BE2C (cell line): ENCODE results near the gene ENPP6.
A peak's percentile ranks its signal among the peaks of the same experiment; 100 is the strongest.

ENCODE experiments used
- DNase-seq: peaks from one replicate; pipeline ENCODE4 v3.0.0-alpha.2; 2020
- H3K27me3 ChIP-seq: fragments of 250-450 bp; sonication (Bioruptor Pico); 2 replicates; pipeline ENCODE4 v1.5.1; 2020; ENCODE audit warnings: mild to moderate bottlenecking
- H3K36me3 ChIP-seq: fragments of 250-450 bp; sonication (Bioruptor Pico); 2 replicates; pipeline ENCODE4 v1.5.1; 2020; ENCODE audit warnings: mild to moderate bottlenecking
- H3K4me1 ChIP-seq: fragments of 250-450 bp; sonication (Bioruptor Pico); 2 replicates; pipeline ENCODE4 v1.5.1; 2020
- H3K4me3 ChIP-seq: 2 replicates; pipeline ENCODE4 v1.5.1; 2011; ENCODE audit warnings: low read depth, low read length
- H3K9me3 ChIP-seq: fragments of 250-450 bp; sonication (Bioruptor Pico); 2 replicates; pipeline ENCODE4 v1.5.1; 2020
- CTCF ChIP-seq: IDR thresholded peaks from 2 replicates; pipeline ENCODE4 v1.5.1; 2012; ENCODE audit warnings: mild to moderate bottlenecking, low read depth, low read length

Gene ENPP6

GRCh38 chr4:184136525-184136924 is 81.1 kb downstream of the ENPP6 start:
- no peak for TF ChIP-seq CTCF
- Histone ChIP-seq H3K9me3 (no peaks in the 10 kb centered on the region), H3K27me3 (no peaks in the 10 kb centered on the region), H3K4me1 (no peaks in the 10 kb centered on the region), H3K4me3 (no peak overlapping the region), H3K36me3 (no peaks in the 10 kb centered on the region)
- no peak for DNase-seq

- no peak overlapping the region for H3K4me3 ChIP-seq
- H3K4me1 ChIP-seq: no peaks in the 10 kb centered on the region
- H3K27me3 ChIP-seq: no peaks in the 10 kb centered on the region
- DNase-seq: no peak
- no peaks in the 10 kb centered on the region for H3K9me3 ChIP-seq
- H3K36me3 ChIP-seq: no peaks in the 10 kb centered on the region
- no peak for TF ChIP-seq CTCF
Observed at GRCh38 chr4:184126800-184127199, 90.9 kb downstream of the ENPP6 start.

- DNase-seq: no peak
- H3K4me1 ChIP-seq: no peaks in the 10 kb centered on the region
- H3K4me3 ChIP-seq: no peak overlapping the region
- H3K27me3 ChIP-seq: no peaks in the 10 kb centered on the region
- H3K36me3 ChIP-seq: no peaks in the 10 kb centered on the region
- H3K9me3 ChIP-seq: no peaks in the 10 kb centered on the region
- no peak for TF ChIP-seq CTCF
Observed at GRCh38 chr4:184122631-184123408, 94.9 kb downstream of the ENPP6 start.

- Histone ChIP-seq H3K4me3 (no peak overlapping the region), H3K4me1 (no peaks in the 10 kb centered on the region), H3K36me3 (no peaks in the 10 kb centered on the region), H3K9me3 (no peaks in the 10 kb centered on the region), H3K27me3 (no peaks in the 10 kb centered on the region)
- no peak for DNase-seq
- no peak for TF ChIP-seq CTCF
Observed at GRCh38 chr4:184120549-184121127, 97.0 kb downstream of the ENPP6 start.

- Histone ChIP-seq H3K9me3 (no peaks in the 10 kb centered on the region), H3K36me3 (no peaks in the 10 kb centered on the region), H3K27me3 (no peaks in the 10 kb centered on the region), H3K4me3 (no peak overlapping the region), H3K4me1 (no peaks in the 10 kb centered on the region)
- DNase-seq: no peak
- no peak for TF ChIP-seq CTCF
Observed at GRCh38 chr4:184117662-184118199, 99.9 kb downstream of the ENPP6 start.

GRCh38 chr4:184115399-184115798 is 102.3 kb downstream of the ENPP6 start:
- H3K27me3 ChIP-seq: no peaks in the 10 kb centered on the region
- DNase-seq: no peak
- no peaks in the 10 kb centered on the region for H3K4me1 ChIP-seq
- no peaks in the 10 kb centered on the region for H3K36me3 ChIP-seq
- TF ChIP-seq CTCF: 0 out of 2 replicates have a peak, but pooled peaks have one; percentile 13
- H3K4me3 ChIP-seq: no peak overlapping the region
- H3K9me3 ChIP-seq: no peaks in the 10 kb centered on the region
